Vagina (tissue), 2 donors: ENCODE results near the gene SRRM1. TPM values are rescaled to one million over a fixed set of nuclear protein-coding genes. Genes with fewer than 3 reads are reported as not detected.

Experiments
- DNase-seq, 2 donors: peaks; one replicate each; pipeline ENCODE4 v3.0.0-alpha.2; 2017; ENCODE audit errors: extremely low spot score in 2 of 2
- H3K27ac ChIP-seq: fragments of 200-600 bp; sonication (generic); one replicate; pipeline ENCODE4 v1.5.1; 2019
- H3K27me3 ChIP-seq: fragments of 200-600 bp; sonication (generic); one replicate; pipeline ENCODE4 v1.5.1; 2019
- H3K36me3 ChIP-seq, 2 donors: fragments of 200-600 bp; sonication (generic); one replicate each; pipeline ENCODE4 v1.5.1; 2017 to 2019
- H3K4me1 ChIP-seq: fragments of 200-600 bp; sonication (generic); one replicate; pipeline ENCODE4 v1.5.1; 2019
- H3K4me3 ChIP-seq, 2 donors: fragments of 200-600 bp; sonication (generic); 1 replicate in 1 of 2; 2 replicates in 1 of 2; pipeline ENCODE4 v1.5.1; 2016 to 2019
- H3K9me3 ChIP-seq: fragments of 200-600 bp; sonication (generic); one replicate; pipeline ENCODE4 v1.5.1; 2019
- CTCF ChIP-seq, 3 experiments: fragments of 450-650 bp in 2 of 3; fragments of 200-600 bp in 1 of 3; sonication (generic) in 1 of 3; IDR thresholded peaks; one replicate each; pipeline ENCODE4 v1.5.1; 2017 to 2019; ENCODE audit warnings: antibody characterized with exemption in 3 of 3, mild to moderate bottlenecking in 2 of 3, moderate library complexity in 2 of 3
- POLR2A ChIP-seq, 2 donors: fragments of 450-650 bp; IDR thresholded peaks; one replicate each; pipeline ENCODE4 v1.6.1; 2017; ENCODE audit warnings: antibody characterized with exemption in 2 of 2, mild to moderate bottlenecking in 2 of 2, moderate library complexity in 2 of 2
- POLR2AphosphoS5 ChIP-seq, 2 donors: sonication (generic); formaldehyde crosslinking; IDR thresholded peaks; one replicate each; pipeline ENCODE4 v1.9.0; 2017; ENCODE audit warnings: antibody characterized with exemption in 2 of 2, mild to moderate bottlenecking in 2 of 2, low read depth in 1 of 2; ENCODE audit not compliant: insufficient read depth in 1 of 2
- intact Hi-C: fragments of 100-400 bp; cut with DNase I; formaldehyde crosslinking; loops from one replicate; pipeline ENCODE4 v1.15.1; 2023
- total RNA-seq: library from RNA; depleted of rRNA; stranded (reverse); fragments of >200 nt; gene quantifications from one replicate; pipeline ENCODE4 v1.2.3, GENCODE V29; 2016

SRRM1 gene
- total RNA-seq, 1 donor from 2014 or later, result 93.1 TPM

GRCh38 chr1:24641646-24642151, 1.4 kb upstream of the SRRM1 start:
- intact Hi-C loops, result no loop called here
- no peaks in the 10 kb centered on the region for H3K27me3 ChIP-seq
- no peaks in the 10 kb centered on the region for H3K9me3 ChIP-seq
- peaks cover 3 to 10% of the 10 kb centered on the region in 2 donors for H3K36me3 ChIP-seq
- H3K4me1 ChIP-seq, result peaks cover 41% of the 10 kb centered on the region
- no peak for TF ChIP-seq CTCF (IDR thresholded peaks at IDR 0.05)
- no peak for TF ChIP-seq POLR2A (IDR thresholded peaks at IDR 0.05)
- no peak for TF ChIP-seq POLR2AphosphoS5 (IDR thresholded peaks at IDR 0.05; ENCODE audit: insufficient read depth in 1 of 2, low read depth in 1 of 2)
- H3K4me3 ChIP-seq, result peak overlapping the region; percentile 98
- DNase-seq, result peak in 1 of 2 donors; percentile 88
- peak overlapping the region; percentile 100 for H3K27ac ChIP-seq

GRCh38 chr1:24643363-24644099, 429 bp downstream of the SRRM1 start:
- Histone ChIP-seq H3K27ac (peak overlapping the region; percentile 100), H3K36me3 (peaks cover 5 to 28% of the 10 kb centered on the region in 2 donors), H3K27me3 (no peaks in the 10 kb centered on the region), H3K9me3 (no peaks in the 10 kb centered on the region), H3K4me3 (peak overlapping the region; percentile 66 to 98), H3K4me1 (peaks cover 43% of the 10 kb centered on the region)
- peak in 1 of 2 donors; percentile 88 for DNase-seq
- TF ChIP-seq CTCF (IDR thresholded peaks at IDR 0.05), result no peak
- no peak for TF ChIP-seq POLR2A (IDR thresholded peaks at IDR 0.05)
- no peak for TF ChIP-seq POLR2AphosphoS5 (IDR thresholded peaks at IDR 0.05; ENCODE audit: insufficient read depth in 1 of 2, low read depth in 1 of 2)
- intact Hi-C loops, result no loop called here

- intact Hi-C loops, result no loop called here
- Histone ChIP-seq H3K27me3 (no peaks in the 10 kb centered on the region), H3K4me1 (peaks cover 43% of the 10 kb centered on the region), H3K27ac (peak overlapping the region; percentile 100), H3K4me3 (peak overlapping the region; percentile 66 to 98), H3K9me3 (no peaks in the 10 kb centered on the region), H3K36me3 (peaks cover 5 to 33% of the 10 kb centered on the region in 2 donors)
- DNase-seq, result no peak
- TF ChIP-seq CTCF (IDR thresholded peaks at IDR 0.05), result no peak
- TF ChIP-seq POLR2A (IDR thresholded peaks at IDR 0.05), result no peak
- no peak for TF ChIP-seq POLR2AphosphoS5 (IDR thresholded peaks at IDR 0.05; ENCODE audit: insufficient read depth in 1 of 2, low read depth in 1 of 2)
Observed at GRCh38 chr1:24644100-24644384, 940 bp downstream of the SRRM1 start.

- Histone ChIP-seq H3K9me3 (no peaks in the 10 kb centered on the region), H3K36me3 (peaks cover 5 to 81% of the 10 kb centered on the region in 2 donors), H3K4me3 (no peak overlapping the region), H3K27ac (no peak overlapping the region), H3K4me1 (peaks cover 28% of the 10 kb centered on the region), H3K27me3 (no peaks in the 10 kb centered on the region)
- no peak for TF ChIP-seq POLR2A (IDR thresholded peaks at IDR 0.05)
- no peak for TF ChIP-seq POLR2AphosphoS5 (IDR thresholded peaks at IDR 0.05; ENCODE audit: insufficient read depth in 1 of 2, low read depth in 1 of 2)
- no peak for TF ChIP-seq CTCF (IDR thresholded peaks at IDR 0.05)
- no peak for DNase-seq
- intact Hi-C loops, result no loop called here
Observed at GRCh38 chr1:24648919-24649318, 5.8 kb downstream of the SRRM1 start.

- TF ChIP-seq POLR2A (IDR thresholded peaks at IDR 0.05) (no peak), CTCF (IDR thresholded peaks at IDR 0.05) (no peak), POLR2AphosphoS5 (IDR thresholded peaks at IDR 0.05; ENCODE audit: insufficient read depth in 1 of 2, low read depth in 1 of 2) (no peak)
- Histone ChIP-seq H3K9me3 (no peaks in the 10 kb centered on the region), H3K4me3 (no peak overlapping the region), H3K27ac (no peak overlapping the region), H3K36me3 (peaks cover 0 to 99% of the 10 kb centered on the region in 2 donors), H3K4me1 (no peaks in the 10 kb centered on the region), H3K27me3 (no peaks in the 10 kb centered on the region)
- DNase-seq, result no peak
- intact Hi-C loops, result no loop called here
Observed at GRCh38 chr1:24652382-24652781, 9.3 kb downstream of the SRRM1 start.
